Heart right ventricle (tissue), 16 donors: ENCODE results near the gene VPS13A. TPM values are rescaled to one million over a fixed set of nuclear protein-coding genes. Genes with fewer than 3 reads are reported as not detected.

Experiments used
- ATAC-seq, 8 donors: fragments of 200-7000 bp; cut with Tn5 transposase; one replicate each; pipeline ENCODE4 v1.9.1; 2020; ENCODE audit warnings: mild to moderate bottlenecking in 8 of 8, moderate library complexity in 8 of 8, moderate number of reproducible peaks in 1 of 8
- DNase-seq, 2 donors: peaks; one replicate each; pipeline ENCODE4 v3.0.0-alpha.2; 2020
- H3K27ac ChIP-seq, 10 donors: fragments of 200-600 bp; sonication (generic) in 2 of 10; one replicate each; pipeline versions ENCODE4 v1.5.0 to v1.8.0; 2020 to 2022; ENCODE audit warnings: mild to moderate bottlenecking in 3 of 10
- H3K27me3 ChIP-seq, 7 donors: fragments of 200-600 bp; one replicate each; pipeline ENCODE4 v1.8.0; 2021 to 2022; ENCODE audit warnings: mild to moderate bottlenecking in 2 of 7
- H3K36me3 ChIP-seq, 9 donors: fragments of 200-600 bp; sonication (generic) in 1 of 9; one replicate each; pipeline versions ENCODE4 v1.5.0 to v1.8.0; 2020 to 2022; ENCODE audit warnings: mild to moderate bottlenecking in 2 of 9
- H3K4me1 ChIP-seq, 9 donors: fragments of 200-600 bp; sonication (generic) in 1 of 9; one replicate each; pipeline versions ENCODE4 v1.5.0 to v1.8.0; 2020 to 2022; ENCODE audit warnings: mild to moderate bottlenecking in 4 of 9
- H3K4me3 ChIP-seq, 10 donors: fragments of 200-600 bp; sonication (generic) in 2 of 10; one replicate each; pipeline versions ENCODE4 v1.5.0 to v1.8.0; 2020 to 2022; ENCODE audit warnings: mild to moderate bottlenecking in 7 of 10, moderate library complexity in 2 of 10
- H3K9me3 ChIP-seq, 11 donors: fragments of 200-600 bp in 10 of 11; sonication (generic) in 2 of 11; one replicate each; pipeline versions ENCODE4 v1.5.0 to v1.8.0; 2013 to 2022; ENCODE audit warnings: mild to moderate bottlenecking in 2 of 11, control low read depth in 1 of 11, moderate library complexity in 1 of 11
- CTCF ChIP-seq, 9 donors: fragments of 200-600 bp; sonication (generic) in 2 of 9; IDR thresholded peaks; one replicate each; pipeline versions ENCODE4 v1.5.0 to v1.8.0; 2021 to 2022; ENCODE audit warnings: antibody characterized with exemption in 9 of 9, mild to moderate bottlenecking in 5 of 9, moderate library complexity in 1 of 9
- WGBS, 2 donors: extraction: QIAGEN DNeasy Blood & Tissue Kit; methylation state at CpG; one replicate each; pipeline ENCODE4 v1.1.7; 2013; ENCODE audit warnings: inconsistent platforms in 1 of 2; 5-methylcytosine and 5-hydroxymethylcytosine counted together
- intact Hi-C, 10 donors: fragments of 100-400 bp; cut with DNase I; formaldehyde crosslinking; loops; one replicate each; pipeline versions ENCODE4 v1.11.1 to v1.14.2; 2022
- polyA plus RNA-seq, 2 donors: library from polyadenylated mRNA; stranded (reverse); fragments of 200-250 nt; gene quantifications; one replicate each; pipeline ENCODE4 v1.2.3, GENCODE V29; 2013
- total RNA-seq, 10 donors: library from RNA; stranded (reverse); fragmentation: NEBNext Ultra II Directional in 3 of 10; extraction: Animal tissue kit (Norgen Biotek cat#: 25700) in 3 of 10; gene quantifications; one replicate each; pipeline versions ENCODE4 v1.2.1 to v1.2.4, GENCODE V29; 2021 to 2023
- donor health status: Arrhythmogenic right ventricular cardiomyopathy.
- donor health status: ischemic (EF 13 %, LVEDD 7.1; RV severe dilation, severe dysfunction).
- donor health status: healthy with polysubstance abuse.
- donor health status: DM: no; HTN: yes; CAD: no.
- donor health status: DM: no; HTN: no; CAD: no.
- donor health status: ischemic (EF 25% LVEDD 6.9; RV normal size, moderate dysfunction).
- donor health status: ischemic (EF 25% LVEDD 5.7; RV mildly dilated, moderate dysfunction).
- donor health status: healthy.
- donor health status: DM: yes; HTN: yes; CAD: no.
- donor health status: Ischemic cardiomyopathy.
- donor health status: ischemic (EF 35%, LVEDD 5.7; RV mildly dilated, moderate dysfunction).
- donor health status: nonischemic (EF 11% LVEDD 7.7; RV severe dilation, severe dysfunction).
- donor health status: DM: yes; HTN: yes; CAD: no.
- donor health status: PGD.
- donor health status: ischemic (EF 29% LVEDD 5.4; RV normal size, mild dysfunction).
- donor health status: nonischemic (EF 23%, LVEDD 6.1; RV moderate dilation, normal function).

VPS13A gene
- total and polyA plus RNA-seq, 12 donors: 6.8 to 53.2 (median 33.6) TPM

GRCh38 chr9:77133011-77133410, 44.3 kb upstream of the VPS13A start:
- intact Hi-C loops: no loop called here
- no peak for ATAC-seq

GRCh38 chr9:77142366-77142765, 35.0 kb upstream of the VPS13A start:
- H3K36me3 ChIP-seq: no peaks in the 10 kb centered on the region
- no peaks in the 10 kb centered on the region for H3K4me1 ChIP-seq
- H3K27ac ChIP-seq: no peak overlapping the region
- WGBS, 2 donors: 86 to 87% methylated on average over 2 of the region's 2 CpGs
- no peak for DNase-seq
- intact Hi-C loops: no loop called here
- TF ChIP-seq CTCF (IDR thresholded peaks at IDR 0.05): no peak
- H3K27me3 ChIP-seq: peaks cover 0 to 6% (median 0%) of the 10 kb centered on the region in 7 donors
- H3K9me3 ChIP-seq: no peaks in the 10 kb centered on the region
- no peak for ATAC-seq
- no peak overlapping the region for H3K4me3 ChIP-seq

More at GRCh38 chr9:77133011-77133410, 44.3 kb upstream of the VPS13A start:
- DNase-seq: no peak
- Histone ChIP-seq H3K4me1 (no peaks in the 10 kb centered on the region), H3K9me3 (peaks cover 0 to 9% (median 0%) of the 10 kb centered on the region in 11 donors), H3K36me3 (no peaks in the 10 kb centered on the region), H3K4me3 (no peak overlapping the region), H3K27ac (no peak overlapping the region), H3K27me3 (peaks cover 0 to 10% (median 0%) of the 10 kb centered on the region in 7 donors)
- 79 to 80% methylated on average over 1 of the region's 1 CpG for WGBS, 2 donors
- no peak for TF ChIP-seq CTCF (IDR thresholded peaks at IDR 0.05)

- ATAC-seq (no peak), DNase-seq (no peak)
- Histone ChIP-seq H3K4me1 (no peaks in the 10 kb centered on the region), H3K4me3 (no peak overlapping the region), H3K27me3 (peaks cover 0 to 6% (median 0%) of the 10 kb centered on the region in 7 donors), H3K9me3 (no peaks in the 10 kb centered on the region), H3K27ac (no peak overlapping the region), H3K36me3 (no peaks in the 10 kb centered on the region)
- TF ChIP-seq CTCF (IDR thresholded peaks at IDR 0.05): no peak
- 46 to 50% methylated on average over 2 of the region's 2 CpGs for WGBS, 2 donors
- intact Hi-C loops: loop anchor here in 8 of 10 donors (2.0 to 10.0 kb wide), 3 partner anchors 335 to 339 kb away; no protein-coding TSS in a partner anchor
Observed at GRCh38 chr9:77149879-77150278, 27.5 kb upstream of the VPS13A start.

GRCh38 chr9:77152289-77152688, 25.0 kb upstream of the VPS13A start:
- intact Hi-C loops: loop anchor here in 3 of 10 donors (1.0 to 10.0 kb wide), 3 partner anchors 337 to 342 kb away; no protein-coding TSS in a partner anchor
- no peak overlapping the region for H3K27ac ChIP-seq
- H3K4me1 ChIP-seq: peaks cover 0 to 9% (median 0%) of the 10 kb centered on the region in 9 donors
- no peak for TF ChIP-seq CTCF (IDR thresholded peaks at IDR 0.05)
- no peak for ATAC-seq
- WGBS, 2 donors: 30 to 36% methylated on average over 1 of the region's 1 CpG
- no peaks in the 10 kb centered on the region for H3K9me3 ChIP-seq
- DNase-seq: no peak
- no peak overlapping the region for H3K4me3 ChIP-seq
- H3K27me3 ChIP-seq: peaks cover 0 to 4% (median 0%) of the 10 kb centered on the region in 7 donors
- H3K36me3 ChIP-seq: no peaks in the 10 kb centered on the region
